HepG2 (cell line): ENCODE measurements around the gene CEBPB. TPM values are rescaled to one million over a fixed set of nuclear protein-coding genes. Genes with fewer than 3 reads are reported as not detected.

Source experiments
- BRCA1 ChIP-seq: sonication (generic); formaldehyde crosslinking; IDR thresholded peaks from 2 replicates; pipeline ENCODE4 v1.4.0; 2020; ENCODE audit warnings: missing genetic modification reagents
- CBX5 ChIP-seq: sonication (generic); formaldehyde crosslinking; IDR thresholded peaks from 2 replicates; pipeline ENCODE4 v1.4.0; 2020; ENCODE audit warnings: missing genetic modification reagents, borderline replicate concordance
- DNMT1 ChIP-seq: sonication (generic); formaldehyde crosslinking; IDR thresholded peaks from 2 replicates; pipeline ENCODE4 v1.5.1; 2020; ENCODE audit warnings: mild to moderate bottlenecking, missing genetic modification reagents
- KLF13 ChIP-seq: sonication (generic); formaldehyde crosslinking; IDR thresholded peaks from 2 replicates; pipeline ENCODE4 v1.4.0; 2020; ENCODE audit warnings: mild to moderate bottlenecking, missing genetic modification reagents
- NCOA5 ChIP-seq: sonication (generic); formaldehyde crosslinking; IDR thresholded peaks from 2 replicates; pipeline ENCODE4 v1.4.0; 2020; ENCODE audit warnings: missing genetic modification reagents
- PRMT3 ChIP-seq: sonication (generic); formaldehyde crosslinking; IDR thresholded peaks from 2 replicates; pipeline ENCODE4 v1.8.1; 2022; ENCODE audit warnings: low read depth, mild to moderate bottlenecking, moderate library complexity, missing genetic modification reagents, borderline replicate concordance
- RFX1 ChIP-seq: fragments of 450-650 bp; IDR thresholded peaks from 2 replicates; pipeline ENCODE4 v1.6.1; 2017
- SIX1 ChIP-seq: sonication (generic); formaldehyde crosslinking; IDR thresholded peaks from 2 replicates; pipeline ENCODE4 v1.4.0; 2020; ENCODE audit warnings: missing genetic modification reagents, borderline replicate concordance
- SOX5 ChIP-seq: IDR thresholded peaks from 2 replicates; pipeline ENCODE4 v1.6.1; 2016; ENCODE audit warnings: borderline replicate concordance
- WIZ ChIP-seq: sonication (generic); formaldehyde crosslinking; IDR thresholded peaks from 2 replicates; pipeline ENCODE4 v1.5.1; 2020; ENCODE audit warnings: mild to moderate bottlenecking, missing genetic modification reagents
- ZFP36L2 ChIP-seq: sonication (generic); formaldehyde crosslinking; IDR thresholded peaks from 2 replicates; pipeline ENCODE4 v1.4.0; 2020; ENCODE audit warnings: missing genetic modification reagents
- ZNF17 ChIP-seq: sonication (generic); formaldehyde crosslinking; IDR thresholded peaks from 2 replicates; pipeline ENCODE4 v1.5.0; 2020; ENCODE audit warnings: mild to moderate bottlenecking, missing genetic modification reagents
- ZNF225 ChIP-seq: sonication (generic); formaldehyde crosslinking; IDR thresholded peaks from 2 replicates; pipeline ENCODE4 v1.4.0; 2020; ENCODE audit warnings: mild to moderate bottlenecking, missing genetic modification reagents
- ZNF264 ChIP-seq: sonication (generic); formaldehyde crosslinking; IDR thresholded peaks from 2 replicates; pipeline ENCODE4 v1.4.0; 2020; ENCODE audit warnings: missing genetic modification reagents
- ZNF432 ChIP-seq: sonication (generic); formaldehyde crosslinking; IDR thresholded peaks from 2 replicates; pipeline ENCODE4 v1.5.0; 2020; ENCODE audit warnings: missing genetic modification reagents, mild to moderate bottlenecking, borderline replicate concordance
- ZNF724P ChIP-seq: sonication (generic); formaldehyde crosslinking; IDR thresholded peaks from 2 replicates; pipeline ENCODE4 v1.8.0; 2022; ENCODE audit warnings: missing genetic modification reagents, borderline replicate concordance
- ZNF792 ChIP-seq: IDR thresholded peaks from 2 replicates; pipeline ENCODE4 v1.6.1; 2016
- polyA plus RNA-seq, 8 experiments: library from polyadenylated mRNA; depleted of rRNA in 3 of 8; stranded (reverse) in 7 of 8; unstranded in 1 of 8; fragments of >200 nt; fragmentation: Illumina TruSeq in 4 of 8; extraction: Trizol in 4 of 8; gene quantifications; 2 replicates each; pipeline versions ENCODE4 v1.2.1 to v1.2.3, GENCODE V29; 2011 to 2016; ENCODE audit warnings: low read depth in 4 of 8, missing spikeins in 1 of 8, mixed read lengths in 1 of 8; ENCODE audit not compliant: insufficient read depth in 1 of 8
- total RNA-seq, 5 experiments: library from RNA; depleted of rRNA; stranded (reverse); fragments of >200 nt; fragmentation: Illumina TruSeq; extraction: Trizol; gene quantifications; 2 replicates each; pipeline ENCODE4 v1.2.3, GENCODE V29; 2016; ENCODE audit warnings: low read depth in 1 of 5
- TF ChIP-seq, protein P1 (sequence below): sonication (generic); formaldehyde crosslinking; IDR thresholded peaks from 2 replicates; pipeline ENCODE4 v1.5.0; 2020; ENCODE audit warnings: mild to moderate bottlenecking, missing genetic modification reagents
- TF ChIP-seq, protein P2 (sequence below): sonication (generic); formaldehyde crosslinking; IDR thresholded peaks from 2 replicates; pipeline ENCODE4 v1.4.0; 2020; ENCODE audit warnings: missing genetic modification reagents, low read depth, mild to moderate bottlenecking, borderline replicate concordance
- TF ChIP-seq, protein P3 (sequence below): IDR thresholded peaks from 2 replicates; pipeline ENCODE4 v1.6.1; 2016; ENCODE audit warnings: low read depth, missing genetic modification reagents, missing compliant biosample characterization
- TF ChIP-seq, protein P4 (sequence below): fragments of 450-650 bp; IDR thresholded peaks from 2 replicates; pipeline ENCODE4 v1.6.1; 2017

CEBPB gene
- total and polyA plus RNA-seq, 2 of the 13 experiments (the other 11 are each of a cell fraction or from before 2014, with no cell fraction given): 18.5 to 28.2 TPM

DNA sequence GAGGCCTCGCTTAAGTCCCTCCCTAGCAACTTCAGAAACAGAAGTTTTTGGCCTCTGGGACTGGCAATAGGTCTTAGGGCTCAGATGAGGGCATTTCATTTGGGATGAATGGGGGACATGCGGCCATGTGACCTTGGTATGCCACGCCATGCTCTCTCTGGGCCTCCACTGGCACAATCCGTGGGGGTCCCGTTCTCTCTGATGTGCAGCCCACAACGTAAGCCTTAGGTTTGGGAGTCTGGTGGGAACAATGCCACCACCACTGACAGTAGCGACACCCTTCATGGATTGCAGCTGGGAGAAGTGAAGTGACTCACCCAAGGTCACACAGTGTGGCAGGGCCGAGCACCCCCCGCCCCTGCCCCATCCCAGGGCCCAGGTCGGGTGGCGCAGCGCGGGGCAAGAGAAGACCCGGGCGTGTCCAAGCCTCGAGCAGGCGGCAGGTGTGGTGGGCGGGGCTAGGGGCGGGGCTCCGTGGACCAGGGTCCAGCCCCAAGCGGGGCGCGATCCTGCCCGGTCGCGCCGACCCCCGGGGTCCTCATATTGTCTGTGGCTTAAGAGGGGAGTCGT is 864 bp upstream of the CEBPB start (continued):
- TF ChIP-seq, protein P1, sequence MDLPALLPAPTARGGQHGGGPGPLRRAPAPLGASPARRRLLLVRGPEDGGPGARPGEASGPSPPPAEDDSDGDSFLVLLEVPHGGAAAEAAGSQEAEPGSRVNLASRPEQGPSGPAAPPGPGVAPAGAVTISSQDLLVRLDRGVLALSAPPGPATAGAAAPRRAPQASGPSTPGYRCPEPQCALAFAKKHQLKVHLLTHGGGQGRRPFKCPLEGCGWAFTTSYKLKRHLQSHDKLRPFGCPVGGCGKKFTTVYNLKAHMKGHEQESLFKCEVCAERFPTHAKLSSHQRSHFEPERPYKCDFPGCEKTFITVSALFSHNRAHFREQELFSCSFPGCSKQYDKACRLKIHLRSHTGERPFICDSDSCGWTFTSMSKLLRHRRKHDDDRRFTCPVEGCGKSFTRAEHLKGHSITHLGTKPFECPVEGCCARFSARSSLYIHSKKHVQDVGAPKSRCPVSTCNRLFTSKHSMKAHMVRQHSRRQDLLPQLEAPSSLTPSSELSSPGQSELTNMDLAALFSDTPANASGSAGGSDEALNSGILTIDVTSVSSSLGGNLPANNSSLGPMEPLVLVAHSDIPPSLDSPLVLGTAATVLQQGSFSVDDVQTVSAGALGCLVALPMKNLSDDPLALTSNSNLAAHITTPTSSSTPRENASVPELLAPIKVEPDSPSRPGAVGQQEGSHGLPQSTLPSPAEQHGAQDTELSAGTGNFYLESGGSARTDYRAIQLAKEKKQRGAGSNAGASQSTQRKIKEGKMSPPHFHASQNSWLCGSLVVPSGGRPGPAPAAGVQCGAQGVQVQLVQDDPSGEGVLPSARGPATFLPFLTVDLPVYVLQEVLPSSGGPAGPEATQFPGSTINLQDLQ (CRISPR knock-in tag): no peak
- TF ChIP-seq PRMT3 (no peak), NCOA5 (CRISPR knock-in tag) (no peak), ZNF792 (CRISPR knock-in tag) (no peak; the same call in 1 of the 2 replicates), ZFP36L2 (CRISPR knock-in tag) (no peak), ZNF17 (no peak), ZNF724P (CRISPR knock-in tag) (no peak), ZNF225 (CRISPR knock-in tag) (no peak), CBX5 (CRISPR knock-in tag) (no peak), DNMT1 (no peak), SOX5 (CRISPR knock-in tag) (no peak), WIZ (CRISPR knock-in tag) (no peak; the same call in none of the 2 replicates), RFX1 (no peak), BRCA1 (CRISPR knock-in tag) (no peak; the same call in 1 of the 2 replicates), ZNF432 (no peak), ZNF264 (peak; percentile 63), KLF13 (CRISPR knock-in tag) (no peak), SIX1 (CRISPR knock-in tag) (no peak)
- TF ChIP-seq, protein P2, sequence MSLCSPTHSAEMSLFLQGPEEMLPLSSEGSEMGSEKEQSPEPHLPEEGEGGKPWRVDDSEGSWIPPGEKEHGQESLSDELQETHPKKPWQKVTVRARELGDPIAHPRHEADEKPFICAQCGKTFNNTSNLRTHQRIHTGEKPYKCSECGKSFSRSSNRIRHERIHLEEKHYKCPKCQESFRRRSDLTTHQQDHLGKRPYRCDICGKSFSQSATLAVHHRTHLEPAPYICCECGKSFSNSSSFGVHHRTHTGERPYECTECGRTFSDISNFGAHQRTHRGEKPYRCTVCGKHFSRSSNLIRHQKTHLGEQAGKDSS (CRISPR knock-in tag): peak; percentile 5; the same call in 1 of the 2 replicates
- TF ChIP-seq, protein P3, sequence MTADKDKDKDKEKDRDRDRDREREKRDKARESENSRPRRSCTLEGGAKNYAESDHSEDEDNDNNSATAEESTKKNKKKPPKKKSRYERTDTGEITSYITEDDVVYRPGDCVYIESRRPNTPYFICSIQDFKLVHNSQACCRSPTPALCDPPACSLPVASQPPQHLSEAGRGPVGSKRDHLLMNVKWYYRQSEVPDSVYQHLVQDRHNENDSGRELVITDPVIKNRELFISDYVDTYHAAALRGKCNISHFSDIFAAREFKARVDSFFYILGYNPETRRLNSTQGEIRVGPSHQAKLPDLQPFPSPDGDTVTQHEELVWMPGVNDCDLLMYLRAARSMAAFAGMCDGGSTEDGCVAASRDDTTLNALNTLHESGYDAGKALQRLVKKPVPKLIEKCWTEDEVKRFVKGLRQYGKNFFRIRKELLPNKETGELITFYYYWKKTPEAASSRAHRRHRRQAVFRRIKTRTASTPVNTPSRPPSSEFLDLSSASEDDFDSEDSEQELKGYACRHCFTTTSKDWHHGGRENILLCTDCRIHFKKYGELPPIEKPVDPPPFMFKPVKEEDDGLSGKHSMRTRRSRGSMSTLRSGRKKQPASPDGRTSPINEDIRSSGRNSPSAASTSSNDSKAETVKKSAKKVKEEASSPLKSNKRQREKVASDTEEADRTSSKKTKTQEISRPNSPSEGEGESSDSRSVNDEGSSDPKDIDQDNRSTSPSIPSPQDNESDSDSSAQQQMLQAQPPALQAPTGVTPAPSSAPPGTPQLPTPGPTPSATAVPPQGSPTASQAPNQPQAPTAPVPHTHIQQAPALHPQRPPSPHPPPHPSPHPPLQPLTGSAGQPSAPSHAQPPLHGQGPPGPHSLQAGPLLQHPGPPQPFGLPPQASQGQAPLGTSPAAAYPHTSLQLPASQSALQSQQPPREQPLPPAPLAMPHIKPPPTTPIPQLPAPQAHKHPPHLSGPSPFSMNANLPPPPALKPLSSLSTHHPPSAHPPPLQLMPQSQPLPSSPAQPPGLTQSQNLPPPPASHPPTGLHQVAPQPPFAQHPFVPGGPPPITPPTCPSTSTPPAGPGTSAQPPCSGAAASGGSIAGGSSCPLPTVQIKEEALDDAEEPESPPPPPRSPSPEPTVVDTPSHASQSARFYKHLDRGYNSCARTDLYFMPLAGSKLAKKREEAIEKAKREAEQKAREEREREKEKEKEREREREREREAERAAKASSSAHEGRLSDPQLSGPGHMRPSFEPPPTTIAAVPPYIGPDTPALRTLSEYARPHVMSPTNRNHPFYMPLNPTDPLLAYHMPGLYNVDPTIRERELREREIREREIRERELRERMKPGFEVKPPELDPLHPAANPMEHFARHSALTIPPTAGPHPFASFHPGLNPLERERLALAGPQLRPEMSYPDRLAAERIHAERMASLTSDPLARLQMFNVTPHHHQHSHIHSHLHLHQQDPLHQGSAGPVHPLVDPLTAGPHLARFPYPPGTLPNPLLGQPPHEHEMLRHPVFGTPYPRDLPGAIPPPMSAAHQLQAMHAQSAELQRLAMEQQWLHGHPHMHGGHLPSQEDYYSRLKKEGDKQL (CRISPR knock-in tag): no peak
- TF ChIP-seq, protein P4, sequence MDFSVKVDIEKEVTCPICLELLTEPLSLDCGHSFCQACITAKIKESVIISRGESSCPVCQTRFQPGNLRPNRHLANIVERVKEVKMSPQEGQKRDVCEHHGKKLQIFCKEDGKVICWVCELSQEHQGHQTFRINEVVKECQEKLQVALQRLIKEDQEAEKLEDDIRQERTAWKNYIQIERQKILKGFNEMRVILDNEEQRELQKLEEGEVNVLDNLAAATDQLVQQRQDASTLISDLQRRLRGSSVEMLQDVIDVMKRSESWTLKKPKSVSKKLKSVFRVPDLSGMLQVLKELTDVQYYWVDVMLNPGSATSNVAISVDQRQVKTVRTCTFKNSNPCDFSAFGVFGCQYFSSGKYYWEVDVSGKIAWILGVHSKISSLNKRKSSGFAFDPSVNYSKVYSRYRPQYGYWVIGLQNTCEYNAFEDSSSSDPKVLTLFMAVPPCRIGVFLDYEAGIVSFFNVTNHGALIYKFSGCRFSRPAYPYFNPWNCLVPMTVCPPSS: no peak
